H1 (cell line): ENCODE measurements around the gene IL19. TPM values are rescaled to one million over a fixed set of nuclear protein-coding genes. Genes with fewer than 3 reads are reported as not detected.

Experiments
- CTCF ChIA-PET: fragments of 300-600 bp; sonication (Branson Sonifier 250); formaldehyde crosslinking; loops from one replicate; lab custom pipeline; 2021; ENCODE audit not compliant: partially characterized antibody; lab: Charles Lee
- POLR2A ChIA-PET: fragments of 300-600 bp; sonication (Branson Sonifier 250); formaldehyde crosslinking; loops from one replicate; lab custom pipeline; 2021; ENCODE audit warnings: inconsistent platforms; ENCODE audit not compliant: partially characterized antibody; lab: Charles Lee
- DNase-seq, 2 experiments: peaks; one replicate each; pipeline versions ENCODE4 v3.0.0 to v3.0.0-alpha.2; 2010 to 2022; ENCODE audit warnings: low spot score in 2 of 2, low read depth in 1 of 2, mixed read lengths in 1 of 2
- FAIRE-seq: peaks from 2 replicates; lab custom pipeline; 2011; peaks lifted over from hg19 to GRCh38; lab: Jason Lieb, UNC
- H2AFZ ChIP-seq: 2 replicates; pipeline ENCODE4 v1.8.1; 2012; ENCODE audit warnings: low read length, inconsistent platforms
- H2AK5ac ChIP-seq: 2 replicates; pipeline ENCODE4 v1.6.1; 2013; ENCODE audit warnings: low read depth, low read length
- H2BK120ac ChIP-seq: replicated peaks from 2 replicates; pipeline ENCODE3; 2013; ENCODE audit warnings: low read depth, low read length, inconsistent platforms
- H2BK12ac ChIP-seq: 2 replicates; pipeline ENCODE4 v1.6.1; 2013; ENCODE audit warnings: low read depth, low read length
- H2BK15ac ChIP-seq: 2 replicates; pipeline ENCODE4 v1.6.1; 2013; ENCODE audit warnings: low read length
- H2BK20ac ChIP-seq: 2 replicates; pipeline ENCODE4 v1.6.1; 2013; ENCODE audit warnings: low read length
- H2BK5ac ChIP-seq: 2 replicates; pipeline ENCODE4 v1.6.1; 2013; ENCODE audit warnings: low read depth, low read length
- H3K14ac ChIP-seq: 2 replicates; pipeline ENCODE4 v1.6.1; 2013; ENCODE audit warnings: inconsistent platforms; ENCODE audit not compliant: insufficient read length
- H3K18ac ChIP-seq: 2 replicates; pipeline ENCODE4 v1.6.1; 2013; ENCODE audit warnings: low read length; ENCODE audit errors: extremely low read depth
- H3K23ac ChIP-seq: 2 replicates; pipeline ENCODE4 v1.6.1; 2013; ENCODE audit warnings: inconsistent platforms; ENCODE audit not compliant: insufficient read length
- H3K23me2 ChIP-seq: 2 replicates; pipeline ENCODE4 v1.6.1; 2013; ENCODE audit warnings: low read depth, low read length
- H3K27ac ChIP-seq: 2 replicates; pipeline ENCODE4 v1.6.1; 2011; ENCODE audit warnings: low read depth, low read length, inconsistent platforms
- H3K27me3 ChIP-seq, 4 experiments: replicated peaks in 1 of 4; 1 replicate in 1 of 4; 2 replicates in 3 of 4; pipeline versions ENCODE4 v1.6.1 to v1.8.1; 2011 to 2013; ENCODE audit warnings: low read length in 3 of 4, mild to moderate bottlenecking in 3 of 4, inconsistent platforms in 2 of 4, mixed read lengths in 2 of 4, moderate library complexity in 1 of 4; ENCODE audit not compliant: control insufficient read depth in 3 of 4, insufficient read depth in 3 of 4; ENCODE audit errors: extremely low read depth in 1 of 4
- H3K36me3 ChIP-seq, 4 experiments: 2 replicates each; pipeline versions ENCODE4 v1.6.1 to v1.8.1; 2011 to 2013; ENCODE audit warnings: mild to moderate bottlenecking in 4 of 4, low read length in 3 of 4, moderate library complexity in 2 of 4, control low read depth in 1 of 4, inconsistent platforms in 1 of 4; ENCODE audit not compliant: insufficient read depth in 4 of 4, control insufficient read depth in 2 of 4
- H3K4ac ChIP-seq: replicated peaks from 2 replicates; pipeline ENCODE3; 2013; ENCODE audit warnings: low read length, low read depth, mixed read lengths, inconsistent platforms; ENCODE audit not compliant: insufficient read length
- H3K4me1 ChIP-seq, 4 experiments: replicated peaks in 1 of 4; 1 replicate in 1 of 4; 2 replicates in 3 of 4; pipeline versions ENCODE4 v1.6.1 to v1.8.1; 2011 to 2013; ENCODE audit warnings: low read length in 3 of 4, inconsistent platforms in 2 of 4, mixed read lengths in 1 of 4; ENCODE audit not compliant: insufficient read depth in 4 of 4, control insufficient read depth in 3 of 4
- H3K4me2 ChIP-seq, 2 experiments: 2 replicates each; pipeline versions ENCODE4 v1.6.1 to v1.8.1; 2011 to 2013; ENCODE audit warnings: low read depth in 2 of 2, low read length in 2 of 2, control low read depth in 1 of 2, inconsistent platforms in 1 of 2, mild to moderate bottlenecking in 1 of 2; ENCODE audit not compliant: insufficient read depth in 1 of 2
- H3K4me3 ChIP-seq, 4 experiments: fragments of 200-600, 300-600 bp in 1 of 4; sonication (generic), shearing (Covaris generic), sonication (Bioruptor Twin) in 1 of 4; 2 replicates each; pipeline versions ENCODE4 v1.5.1 to v1.8.1; 2011 to 2016; ENCODE audit warnings: low read length in 4 of 4, low read depth in 3 of 4, control low read depth in 2 of 4, inconsistent platforms in 2 of 4, mild to moderate bottlenecking in 2 of 4, mixed read lengths in 1 of 4, moderate library complexity in 1 of 4; ENCODE audit not compliant: insufficient read depth in 2 of 4; ENCODE audit errors: extremely low read depth in 1 of 4
- H3K56ac ChIP-seq: replicated peaks from 2 replicates; pipeline ENCODE3; 2013; ENCODE audit warnings: low read depth, mild to moderate bottlenecking, mixed read lengths, low read length, inconsistent platforms; ENCODE audit not compliant: insufficient read length
- H3K79me1 ChIP-seq: 2 replicates; pipeline ENCODE4 v1.6.1; 2013; ENCODE audit warnings: low read depth, low read length, control low read depth
- H3K79me2 ChIP-seq, 2 experiments: 2 replicates each; pipeline versions ENCODE4 v1.6.1 to v1.8.1; 2012 to 2013; ENCODE audit warnings: low read length in 2 of 2, mild to moderate bottlenecking in 2 of 2, inconsistent platforms in 1 of 2; ENCODE audit not compliant: insufficient read depth in 2 of 2, control insufficient read depth in 1 of 2
- H3K9ac ChIP-seq, 4 experiments: replicated peaks in 1 of 4; 1 replicate in 1 of 4; 2 replicates in 3 of 4; pipeline versions ENCODE4 v1.6.1 to v1.8.1; 2011 to 2013; ENCODE audit warnings: low read depth in 3 of 4, low read length in 3 of 4, control low read depth in 2 of 4, mild to moderate bottlenecking in 2 of 4, moderate library complexity in 2 of 4, inconsistent platforms in 1 of 4; ENCODE audit errors: extremely low read depth in 1 of 4
- H3K9me3 ChIP-seq, 2 experiments: 2 replicates each; pipeline versions ENCODE4 v1.6.1 to v1.8.1; 2012 to 2013; ENCODE audit warnings: mild to moderate bottlenecking in 2 of 2, moderate library complexity in 2 of 2, control low read depth in 1 of 2, inconsistent platforms in 1 of 2, low read depth in 1 of 2, low read length in 1 of 2, mixed read lengths in 1 of 2; ENCODE audit not compliant: insufficient read depth in 2 of 2
- H4K20me1 ChIP-seq, 2 experiments: replicated peaks in 1 of 2; 2 replicates each; pipeline versions ENCODE3 to v1.8.1; 2011 to 2013; ENCODE audit warnings: inconsistent platforms in 2 of 2, low read length in 2 of 2, mild to moderate bottlenecking in 1 of 2; ENCODE audit not compliant: insufficient read depth in 2 of 2, control insufficient read depth in 1 of 2
- H4K5ac ChIP-seq: 2 replicates; pipeline ENCODE4 v1.6.1; 2013; ENCODE audit warnings: low read length, low read depth, mixed read lengths, inconsistent platforms; ENCODE audit not compliant: insufficient read length
- H4K8ac ChIP-seq: 2 replicates; pipeline ENCODE4 v1.8.0; 2013; ENCODE audit warnings: mild to moderate bottlenecking, moderate library complexity, low read length, inconsistent platforms; ENCODE audit not compliant: insufficient read depth; ENCODE audit errors: extremely low read depth
- H4K91ac ChIP-seq: replicated peaks from 2 replicates; pipeline ENCODE3; 2013; ENCODE audit warnings: low read length, mixed read lengths, inconsistent platforms; ENCODE audit not compliant: insufficient read length
- CBX5 ChIP-seq: fragments of 300-800, 300-1000 bp; sonication (generic); IDR thresholded peaks from 2 replicates; pipeline ENCODE4 v1.7.1; 2016; ENCODE audit warnings: antibody characterized with exemption, low read length, low read depth
- GTF2F1 ChIP-seq: IDR thresholded peaks from 2 replicates; pipeline ENCODE4 v1.6.1; 2012; ENCODE audit warnings: low read depth, low read length, improper control_type of control experiment, borderline replicate concordance
- HDAC2 ChIP-seq, 2 experiments: fragments of 300-600 bp in 1 of 2; sonication (generic) in 1 of 2; IDR thresholded peaks; 2 replicates each; pipeline ENCODE4 v1.6.1; 2011 to 2012; ENCODE audit warnings: low read depth in 2 of 2, low read length in 2 of 2, mild to moderate bottlenecking in 2 of 2, moderate library complexity in 2 of 2, borderline replicate concordance in 1 of 2, inconsistent platforms in 1 of 2
- JUN ChIP-seq: IDR thresholded peaks from 2 replicates; pipeline ENCODE4 v1.6.1; 2011; ENCODE audit warnings: low read depth, mild to moderate bottlenecking, improper control_type of control experiment, low read length
- PHF8 ChIP-seq: fragments of 200-600 bp; sonication (generic); conservative IDR thresholded peaks from 2 replicates; pipeline ENCODE4 v1.7.1; 2012; ENCODE audit warnings: low read depth, mild to moderate bottlenecking, inconsistent platforms, low read length, moderate library complexity
- POLR2A ChIP-seq, 2 experiments: IDR thresholded peaks; 1 replicate in 1 of 2; 2 replicates in 1 of 2; pipeline ENCODE4 v1.6.1; 2011; ENCODE audit warnings: low read depth in 2 of 2, low read length in 2 of 2, mild to moderate bottlenecking in 2 of 2; ENCODE audit errors: control extremely low read depth in 1 of 2
- RFX5 ChIP-seq: IDR thresholded peaks from 2 replicates; pipeline ENCODE4 v1.6.1; 2011; ENCODE audit warnings: low read depth, low read length, improper control_type of control experiment, borderline replicate concordance
- RNF2 ChIP-seq: fragments of 200-900, 300-1000 bp; sonication (generic); IDR thresholded peaks from 2 replicates; pipeline ENCODE4 v1.7.1; 2016; ENCODE audit warnings: borderline replicate concordance, low read depth, mild to moderate bottlenecking, antibody characterized with exemption, low read length; ENCODE audit not compliant: poor library complexity, severe bottlenecking; ENCODE audit errors: missing control alignments
- SUZ12 ChIP-seq: fragments of 200-600 bp; sonication (generic); IDR thresholded peaks from 2 replicates; pipeline ENCODE4 v1.6.1; 2012; ENCODE audit warnings: mild to moderate bottlenecking, inconsistent platforms, low read length, moderate library complexity, mixed read lengths
- ZNF274 ChIP-seq: IDR thresholded peaks from 2 replicates; pipeline ENCODE4 v1.7.0; 2012; ENCODE audit warnings: low read length, borderline replicate concordance; ENCODE audit errors: extremely low read depth
- WGBS, 2 experiments: shearing (Covaris generic) in 1 of 2; methylation state at CpG; one replicate each; pipeline versions ENCODE4 v1.1.6 to v1.1.7; 2013 to 2015; ENCODE audit warnings: low lambda C conversion rate in 2 of 2, mixed read lengths in 2 of 2, inconsistent platforms in 1 of 2, low coverage in 1 of 2, missing lambda C conversion rate in 1 of 2; ENCODE audit not compliant: insufficient replicate concordance in 2 of 2, insufficient coverage in 1 of 2, insufficient read length in 1 of 2; ENCODE audit errors: extremely low coverage in 1 of 2, missing lambda C conversion rate in 1 of 2; 5-methylcytosine and 5-hydroxymethylcytosine counted together
- polyA plus RNA-seq, 7 experiments: library from polyadenylated mRNA; depleted of rRNA in 3 of 7; stranded (reverse) in 5 of 7; unstranded in 2 of 7; fragments of >200 nt in 5 of 7; fragments of 200-250 nt in 2 of 7; gene quantifications; 1 replicate in 5 of 7; 2 replicates in 1 of 7; 4 replicates in 1 of 7; pipeline versions ENCODE4 v1.2.1 to v1.2.3, GENCODE V29; 2011 to 2013; ENCODE audit warnings: missing spikeins in 2 of 7, mixed read lengths in 2 of 7
- total RNA-seq: library from RNA; stranded (reverse); fragmentation: NEBNext Ultra II Directional; extraction: Animal tissue kit (Norgen Biotek cat#: 25700); gene quantifications from 2 replicates; pipeline ENCODE4 v1.2.1, GENCODE V29; 2021

Gene IL19
- total and polyA plus RNA-seq, 2 of the 8 experiments (the other 6 are each of a cell fraction or from before 2014, with no cell fraction given) = not detected

DNA sequence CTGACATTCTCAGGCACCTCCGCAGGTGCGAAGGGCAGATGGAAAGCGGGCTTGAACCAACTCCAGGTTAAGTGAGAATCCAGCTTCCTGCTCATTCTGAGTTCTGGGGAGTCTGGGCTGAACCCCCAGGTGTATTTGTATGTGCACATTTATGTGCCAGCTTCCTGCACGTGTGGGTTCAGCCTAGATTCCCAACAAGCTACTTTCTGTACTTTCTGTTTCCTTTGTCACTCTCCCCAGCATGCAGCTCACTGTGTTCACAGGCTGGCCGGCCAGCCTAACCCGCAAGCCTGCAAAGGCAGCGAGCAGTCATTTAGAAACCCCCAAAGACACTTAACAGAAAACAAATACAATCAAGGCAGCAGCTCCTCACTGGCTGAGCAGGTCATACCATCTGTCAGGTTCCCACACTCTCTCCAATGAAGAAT is 1.3 kb upstream of the IL19 start:
- Histone ChIP-seq H3K4me2 (no peak overlapping the region), H3K9me3 (no peaks in the 10 kb centered on the region), H4K91ac (no peak overlapping the region), H2BK20ac (no peak overlapping the region), H2BK120ac (no peak overlapping the region), H2BK15ac (no peak overlapping the region), H3K79me1 (no peaks in the 10 kb centered on the region), H3K79me2 (no peaks in the 10 kb centered on the region), H3K27me3 (peaks cover 0 to 2% (median 0%) of the 10 kb centered on the region in 4 experiments; a peak in 1 of 7 replicates), H3K56ac (no peak overlapping the region), H3K36me3 (no peaks in the 10 kb centered on the region), H3K14ac (no peak overlapping the region), H2AFZ (no peak overlapping the region), H3K23ac (no peak overlapping the region), H4K8ac (no peak overlapping the region), H2AK5ac (no peak overlapping the region), H3K4me1 (no peaks in the 10 kb centered on the region; a peak in 1 of 7 replicates), H3K27ac (no peak overlapping the region), H3K18ac (no peak overlapping the region), H4K20me1 (no peaks in the 10 kb centered on the region), H3K4ac (no peak overlapping the region), H2BK5ac (no peak overlapping the region), H3K9ac (no peak overlapping the region), H2BK12ac (no peak overlapping the region), H4K5ac (no peak overlapping the region), H3K4me3 (no peak overlapping the region), H3K23me2 (no peaks in the 10 kb centered on the region; the same call in 1 of the 2 replicates)
- no peak for DNase-seq
- CTCF ChIA-PET = interaction anchor here (0.7 to 4.7 kb wide), 14 partner anchors 8 to 143 kb away, joined by 3 to 30 read pairs (median 4); partner anchors contain the start of gene DYRK3
- no peak for FAIRE-seq
- WGBS, 2 experiments = 91% methylated on average over 7 of the region's 7 CpGs; no CpG with 5 or more reads in 1 of the 2 experiments
- POLR2A ChIA-PET = no interaction called here
- TF ChIP-seq GTF2F1 (no peak), POLR2A (IDR thresholded peaks at IDR 0.05; ENCODE audit: control extremely low read depth in 1 of 2, low read depth in 2 of 2, low read length in 2 of 2) (no peak), SUZ12 (no peak), ZNF274 (no peak), JUN (no peak), PHF8 (no peak), RFX5 (no peak), CBX5 (no peak), RNF2 (no peak), HDAC2 (IDR thresholded peaks at IDR 0.05; ENCODE audit: borderline replicate concordance in 1 of 2, low read depth in 2 of 2, low read length in 2 of 2) (no peak)
